Measurements from ENCODE around the gene AFF4. TPM values are rescaled to one million over a fixed set of nuclear protein-coding genes. Genes with fewer than 3 reads are reported as not detected.

The AFF4 gene
- total and polyA plus RNA-seq, 9 of the 15 experiments (the other 6 are each of a cell fraction or from before 2014, with no cell fraction given) = 1.7 to 25.8 (median 17.9) TPM

GRCh38 chr5:132963171-132964104 lies at the start of gene AFF4 (continued):
- TF ChIP-seq ETV6 (IDR thresholded peaks at IDR 0.05; ENCODE audit: borderline replicate concordance in 1 of 2, low read depth in 2 of 2, low read length in 1 of 2) (0 out of 4 replicates have a peak, but pooled peaks of 1 of the 2 experiments have one; percentile 42), ETV6 (CRISPR knock-in tag; IDR thresholded peaks at IDR 0.05; ENCODE audit: borderline replicate concordance) (no peak; the same call in 1 of the 2 replicates), MAX (CRISPR knock-in tag; IDR thresholded peaks at IDR 0.05) (peak; percentile 95), TFAM (CRISPR knock-in tag; conservative IDR thresholded peaks at IDR 0.05) (no peak), ZNF561 (CRISPR knock-in tag; conservative IDR thresholded peaks at IDR 0.05) (0 out of 2 replicates have a peak, but pooled peaks have one; percentile 28), DACH1 (IDR thresholded peaks at IDR 0.05; ENCODE audit: partially characterized antibody) (peak; percentile 94), CHD4 (IDR thresholded peaks at IDR 0.05; ENCODE audit: insufficient read depth, insufficient replicate concordance, low read depth, low read length, poor library complexity, severe bottlenecking) (no peak), SREBF1 (IDR thresholded peaks at IDR 0.05; ENCODE audit: borderline replicate concordance, low read depth, low read length) (no peak), RAD21 (CRISPR knock-in tag; conservative IDR thresholded peaks at IDR 0.05 in 1 of 2, IDR thresholded peaks at IDR 0.05 in 1 of 2) (no peak; a peak in 1 of 4 replicates), ZNF174 (CRISPR knock-in tag; IDR thresholded peaks at IDR 0.05) (no peak), BRF1 (IDR thresholded peaks at IDR 0.05; ENCODE audit: borderline replicate concordance, extremely low read depth, insufficient read length) (no peak), MXD1 (CRISPR knock-in tag; IDR thresholded peaks at IDR 0.05; ENCODE audit: borderline replicate concordance, poor library complexity, severe bottlenecking) (no peak), NUFIP1 (IDR thresholded peaks at IDR 0.05; ENCODE audit: partially characterized antibody) (peak; percentile 39), ELF4 (CRISPR knock-in tag; IDR thresholded peaks at IDR 0.05) (no peak; the same call in 1 of the 2 replicates), BCOR (IDR thresholded peaks at IDR 0.05) (0 out of 2 replicates have a peak, but pooled peaks have one; percentile 9), SETDB1 (IDR thresholded peaks at IDR 0.05; ENCODE audit: low read length) (no peak), SIN3B (IDR thresholded peaks at IDR 0.05; ENCODE audit: low read depth) (peak; percentile 51; the same call in 1 of the 2 replicates), COPS2 (conservative IDR thresholded peaks at IDR 0.05) (no peak), EP300 (IDR thresholded peaks at IDR 0.05; ENCODE audit: low read length) (peak; percentile 28; the same call in 1 of the 2 replicates), SIRT6 (IDR thresholded peaks at IDR 0.05; ENCODE audit: low read depth, low read length) (no peak), IFI16 (CRISPR knock-in tag; IDR thresholded peaks at IDR 0.05) (no peak), CHD2 (IDR thresholded peaks at IDR 0.05; ENCODE audit: low read depth, low read length) (peak; percentile 30), NR0B1 (IDR thresholded peaks at IDR 0.05; ENCODE audit: partially characterized antibody) (no peak), MEF2D (tag; conservative IDR thresholded peaks at IDR 0.05; ENCODE audit: low read depth) (0 out of 2 replicates have a peak, but pooled peaks have one; percentile 11), BACH1 (tag; IDR thresholded peaks at IDR 0.05) (no peak; the same call in 1 of the 2 replicates), ZNF644 (tag; IDR thresholded peaks at IDR 0.05; ENCODE audit: low read depth) (peak; percentile 15; the same call in 1 of the 2 replicates), SMARCC2 (IDR thresholded peaks at IDR 0.05; ENCODE audit: low read depth) (no peak)

Data from K562 (cell line).